B cell (primary cell): Measurements from ENCODE around the gene CNOT6. TPM values are rescaled to one million over a fixed set of nuclear protein-coding genes. Genes with fewer than 3 reads are reported as not detected.
"Not testable (repeated sequence)": the region's sequence is repeated elsewhere in the genome, so short reads cannot be mapped to it uniquely, and the experiment has no call there.

Source experiments
- ATAC-seq: fragments of 200-7000 bp; cut with Tn5 transposase; one replicate; pipeline ENCODE4 v1.10.0; 2021; ENCODE audit warnings: low read depth, mild to moderate bottlenecking, moderate number of reproducible peaks, moderate library complexity
- CTCF ChIA-PET: fragments of 350-600 bp; sonication (Branson Sonifier 250); formaldehyde crosslinking; loops from one replicate; lab custom pipeline; 2021; ENCODE audit warnings: antibody characterized with exemption, inconsistent platforms; lab: Charles Lee
- POLR2A ChIA-PET: fragments of 350-600 bp; sonication (Branson Sonifier 250); formaldehyde crosslinking; loops from one replicate; lab custom pipeline; 2021; ENCODE audit warnings: antibody characterized with exemption; lab: Charles Lee
- DNase-seq: peaks from one replicate; pipeline ENCODE4 v3.0.0; 2013
- H2AFZ ChIP-seq: 2 replicates; pipeline ENCODE4 v1.6.1; 2012; ENCODE audit warnings: mild to moderate bottlenecking, low read depth, low read length; ENCODE audit not compliant: insufficient read depth, poor library complexity, severe bottlenecking
- H3K27ac ChIP-seq, 2 donors: 1 replicate in 1 of 2; 2 replicates in 1 of 2; pipeline ENCODE4 v1.5.1; 2012 to 2013; ENCODE audit warnings: low read length in 2 of 2, mild to moderate bottlenecking in 2 of 2, moderate library complexity in 1 of 2
- H3K27me3 ChIP-seq, 4 experiments: fragments of 200-600 bp in 1 of 4; sonication (generic) in 1 of 4; replicated peaks in 1 of 4; 1 replicate in 2 of 4; 2 replicates in 2 of 4; pipeline versions ENCODE4 v1.6.1 to v1.7.0; 2013 to 2016; ENCODE audit warnings: low read length in 3 of 4, mild to moderate bottlenecking in 2 of 4, mixed read lengths in 1 of 4, moderate library complexity in 1 of 4; ENCODE audit not compliant: insufficient read depth in 4 of 4, control insufficient read depth in 3 of 4; ENCODE audit errors: control extremely low read depth in 1 of 4
- H3K36me3 ChIP-seq, 2 experiments: replicated peaks in 1 of 2; 1 replicate in 1 of 2; 2 replicates in 1 of 2; pipeline versions ENCODE4 v1.6.1 to v1.7.1; 2013; ENCODE audit warnings: low read length in 1 of 2; ENCODE audit not compliant: insufficient read depth in 2 of 2, control insufficient read depth in 1 of 2; ENCODE audit errors: control extremely low read depth in 1 of 2, extremely low read depth in 1 of 2
- H3K4me1 ChIP-seq, 2 donors: fragments of 200-600 bp in 1 of 2; sonication (generic) in 1 of 2; 1 replicate in 1 of 2; 2 replicates in 1 of 2; pipeline versions ENCODE4 v1.5.1 to v1.6.1; 2013 to 2017; ENCODE audit warnings: low read length in 2 of 2; ENCODE audit not compliant: control insufficient read depth in 2 of 2, insufficient read depth in 2 of 2
- H3K4me2 ChIP-seq: replicated peaks from 2 replicates; pipeline ENCODE3; 2012; ENCODE audit warnings: mild to moderate bottlenecking, low read depth, low read length; ENCODE audit not compliant: poor library complexity, severe bottlenecking
- H3K4me3 ChIP-seq, 5 experiments: fragments of 200-600 bp in 1 of 5; sonication (generic) in 1 of 5; 1 replicate in 3 of 5; 2 replicates in 2 of 5; pipeline versions ENCODE4 v1.5.1 to v1.7.0; 2011 to 2016; ENCODE audit warnings: low read length in 4 of 5, mild to moderate bottlenecking in 4 of 5, low read depth in 2 of 5, control low read depth in 1 of 5, moderate library complexity in 1 of 5; ENCODE audit not compliant: insufficient read depth in 1 of 5; ENCODE audit errors: control extremely low read depth in 1 of 5, extremely low read depth in 1 of 5
- H3K79me2 ChIP-seq: fragments of 200-600 bp; sonication (generic); one replicate; pipeline ENCODE4 v1.6.0; 2016; ENCODE audit warnings: low read length; ENCODE audit not compliant: control insufficient read depth, insufficient read depth
- H3K9ac ChIP-seq: fragments of 200-600 bp; sonication (generic); 2 replicates; pipeline ENCODE4 v1.6.1; 2017; ENCODE audit warnings: mild to moderate bottlenecking, low read length, moderate library complexity
- H3K9me3 ChIP-seq, 3 donors: one replicate each; pipeline versions ENCODE4 v1.6.1 to v1.7.1; 2013; ENCODE audit warnings: low read length in 2 of 3; ENCODE audit not compliant: control insufficient read depth in 2 of 3, insufficient read depth in 1 of 3; ENCODE audit errors: control extremely low read depth in 1 of 3
- H4K20me1 ChIP-seq: 2 replicates; pipeline ENCODE4 v1.6.0; 2012; ENCODE audit warnings: mild to moderate bottlenecking, low read length; ENCODE audit not compliant: insufficient read depth, control insufficient read depth, poor library complexity, severe bottlenecking
- H3K27ac Mint-ChIP-seq: one replicate; pipeline ENCODE4 v1.8.0; 2021; ENCODE audit warnings: mixed read lengths
- H3K27me3 Mint-ChIP-seq: one replicate; pipeline ENCODE4 v1.8.0; 2021; ENCODE audit warnings: mixed read lengths
- H3K4me1 Mint-ChIP-seq: one replicate; pipeline ENCODE4 v1.8.0; 2021; ENCODE audit warnings: mixed read lengths
- H3K4me3 Mint-ChIP-seq: one replicate; pipeline ENCODE4 v1.8.0; 2021; ENCODE audit warnings: mixed read lengths
- H3K9me3 Mint-ChIP-seq: one replicate; pipeline ENCODE4 v1.8.0; 2022; ENCODE audit warnings: mixed read lengths; ENCODE audit not compliant: insufficient read depth
- EZH2 ChIP-seq: IDR thresholded peaks from 2 replicates; pipeline ENCODE4 v1.6.1; 2012; ENCODE audit warnings: borderline replicate concordance, low read depth, mild to moderate bottlenecking, moderate library complexity, low read length; ENCODE audit not compliant: insufficient read depth, poor library complexity, severe bottlenecking
- WGBS: methylation state at CpG from one replicate; pipeline ENCODE4 v1.1.5; 2013; ENCODE audit warnings: missing lambda C conversion rate; ENCODE audit not compliant: insufficient coverage; 5-methylcytosine and 5-hydroxymethylcytosine counted together
- intact Hi-C: fragments of 100-400 bp; cut with micrococcal nuclease; formaldehyde crosslinking; loops from one replicate; pipeline ENCODE4 v1.10.0; 2022
- polyA plus RNA-seq: library from polyadenylated mRNA; depleted of rRNA; stranded (reverse); fragments of >200 nt; gene quantifications from 2 replicates; pipeline ENCODE4 v1.2.3, GENCODE V29; 2012
- total RNA-seq, 2 donors: library from RNA; stranded (reverse); fragments of 120-200 nt in 1 of 2; gene quantifications; 1 replicate in 1 of 2; 2 replicates in 1 of 2; pipeline versions ENCODE4 v1.2.3 to v1.2.4, GENCODE V29; 2013 to 2022
- TF ChIP-seq, protein P1 (sequence below): fragments of 200-600 bp; IDR thresholded peaks from one replicate; pipeline ENCODE4 v1.8.0; 2022; ENCODE audit warnings: antibody characterized with exemption, mild to moderate bottlenecking

Gene CNOT6
- total and polyA plus RNA-seq, 2 donors (not counting 1 experiment from before 2014, with no cell fraction given) = 4.3 to 31.1 TPM

GRCh38 chr5:180463916-180464602 is 30.1 kb upstream of the CNOT6 start:
- no peak for ATAC-seq
- no peak overlapping the region for H2AFZ ChIP-seq
- CTCF ChIA-PET = no interaction called here
- DNase-seq = no peak
- intact Hi-C loops = no loop called here
- Mint-ChIP-seq H3K27me3 (peaks cover 6% of the 10 kb centered on the region), H3K4me1 (no peaks in the 10 kb centered on the region), H3K9me3 (no peaks in the 10 kb centered on the region), H3K4me3 (no peak overlapping the region), H3K27ac (no peak overlapping the region)
- no peak overlapping the region for H3K4me3 ChIP-seq
- no peak for TF ChIP-seq EZH2
- H3K79me2 ChIP-seq = no peaks in the 10 kb centered on the region
- WGBS = 80% methylated on average over 7 of the region's 13 CpGs
- H3K36me3 ChIP-seq = no peaks in the 10 kb centered on the region
- H3K4me1 ChIP-seq = no peaks in the 10 kb centered on the region
- H3K27me3 ChIP-seq = no peaks in the 10 kb centered on the region
- H3K9me3 ChIP-seq = peaks cover 0 to 10% (median 0%) of the 10 kb centered on the region in 3 donors
- no peak overlapping the region for H3K9ac ChIP-seq
- H4K20me1 ChIP-seq = no peaks in the 10 kb centered on the region
- POLR2A ChIA-PET = no interaction called here
- H3K27ac ChIP-seq = no peak overlapping the region
- no peak overlapping the region for H3K4me2 ChIP-seq

DNA sequence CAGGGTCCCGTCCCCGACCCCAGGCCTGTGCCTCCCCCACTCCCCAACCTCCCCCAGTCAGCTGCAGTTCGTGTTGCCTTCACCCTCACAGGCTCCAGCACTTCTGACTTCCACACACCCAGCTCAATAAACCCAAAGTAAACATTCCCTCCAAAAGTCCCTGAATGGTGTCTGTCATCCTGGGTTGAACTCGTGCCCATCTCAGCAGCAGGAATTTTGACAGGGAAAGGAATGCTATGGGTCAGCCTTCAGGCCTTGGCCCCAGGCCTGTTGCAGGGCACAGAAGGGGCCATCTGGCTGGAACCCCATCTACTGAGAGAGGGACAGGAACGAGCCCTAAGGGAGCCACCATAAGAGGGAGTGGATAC is 29.6 kb upstream of the CNOT6 start:
- no peak for ATAC-seq
- Mint-ChIP-seq H3K27me3 (peaks cover 8% of the 10 kb centered on the region), H3K4me3 (no peak overlapping the region), H3K27ac (no peak overlapping the region), H3K4me1 (no peaks in the 10 kb centered on the region), H3K9me3 (no peaks in the 10 kb centered on the region)
- Histone ChIP-seq H3K9ac (no peak overlapping the region), H3K4me1 (no peaks in the 10 kb centered on the region), H3K27ac (no peak overlapping the region), H3K79me2 (no peaks in the 10 kb centered on the region), H2AFZ (no peak overlapping the region), H3K4me3 (no peak overlapping the region), H3K9me3 (peaks cover 0 to 10% (median 0%) of the 10 kb centered on the region in 3 donors), H4K20me1 (no peaks in the 10 kb centered on the region), H3K36me3 (no peaks in the 10 kb centered on the region), H3K27me3 (no peaks in the 10 kb centered on the region), H3K4me2 (no peak overlapping the region)
- 63% methylated on average over 5 of the region's 5 CpGs for WGBS
- TF ChIP-seq, protein P1, sequence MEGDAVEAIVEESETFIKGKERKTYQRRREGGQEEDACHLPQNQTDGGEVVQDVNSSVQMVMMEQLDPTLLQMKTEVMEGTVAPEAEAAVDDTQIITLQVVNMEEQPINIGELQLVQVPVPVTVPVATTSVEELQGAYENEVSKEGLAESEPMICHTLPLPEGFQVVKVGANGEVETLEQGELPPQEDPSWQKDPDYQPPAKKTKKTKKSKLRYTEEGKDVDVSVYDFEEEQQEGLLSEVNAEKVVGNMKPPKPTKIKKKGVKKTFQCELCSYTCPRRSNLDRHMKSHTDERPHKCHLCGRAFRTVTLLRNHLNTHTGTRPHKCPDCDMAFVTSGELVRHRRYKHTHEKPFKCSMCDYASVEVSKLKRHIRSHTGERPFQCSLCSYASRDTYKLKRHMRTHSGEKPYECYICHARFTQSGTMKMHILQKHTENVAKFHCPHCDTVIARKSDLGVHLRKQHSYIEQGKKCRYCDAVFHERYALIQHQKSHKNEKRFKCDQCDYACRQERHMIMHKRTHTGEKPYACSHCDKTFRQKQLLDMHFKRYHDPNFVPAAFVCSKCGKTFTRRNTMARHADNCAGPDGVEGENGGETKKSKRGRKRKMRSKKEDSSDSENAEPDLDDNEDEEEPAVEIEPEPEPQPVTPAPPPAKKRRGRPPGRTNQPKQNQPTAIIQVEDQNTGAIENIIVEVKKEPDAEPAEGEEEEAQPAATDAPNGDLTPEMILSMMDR = no peak
- no peak for TF ChIP-seq EZH2
- intact Hi-C loops = no loop called here
- no peak for DNase-seq
- CTCF ChIA-PET = interaction anchor here (0.7 kb wide), 1 partner anchor 8 kb away, joined by 3 read pairs; no protein-coding TSS in a partner anchor
- POLR2A ChIA-PET = no interaction called here

DNA sequence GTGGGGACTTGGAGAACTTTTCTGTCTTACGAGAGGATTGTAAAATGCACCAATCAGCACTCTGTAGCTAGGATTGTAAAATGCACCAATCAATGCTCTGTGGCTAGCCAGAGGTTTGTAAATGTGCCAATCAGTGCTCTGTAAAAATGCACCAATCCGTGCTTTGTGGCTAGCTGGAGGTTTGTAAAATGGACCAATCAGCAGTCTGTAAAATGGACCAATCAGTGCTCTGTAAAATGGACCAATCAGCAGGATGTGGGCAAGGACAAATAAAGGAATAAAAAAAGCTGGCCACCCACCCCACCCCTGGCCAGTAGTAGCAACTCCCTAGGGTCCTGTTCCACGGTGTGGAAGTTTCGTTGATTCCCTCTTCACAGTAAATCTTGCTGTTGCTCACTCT is 29.1 kb upstream of the CNOT6 start:
- H3K27ac Mint-ChIP-seq, H3K36me3 ChIP-seq, H3K9me3 ChIP-seq, H3K4me3 ChIP-seq, H3K9ac ChIP-seq, H2AFZ ChIP-seq, H3K27me3 Mint-ChIP-seq, H3K79me2 ChIP-seq, H3K4me1 Mint-ChIP-seq, H3K4me1 ChIP-seq, DNase-seq, POLR2A ChIA-PET, H3K4me3 Mint-ChIP-seq, ATAC-seq, H3K27me3 ChIP-seq, intact Hi-C loops, H4K20me1 ChIP-seq, H3K4me2 ChIP-seq, H3K27ac ChIP-seq, H3K9me3 Mint-ChIP-seq: not testable (repeated sequence)
- CTCF ChIA-PET = interaction anchor here (0.7 kb wide), 1 partner anchor 8 kb away, joined by 3 read pairs; no protein-coding TSS in a partner anchor
- 93% methylated on average over 4 of the region's 4 CpGs for WGBS
